Pons (tissue), 1 donor: ENCODE measurements around the gene PRAC1.

Experiments
- DNase-seq: peaks from one replicate; pipeline ENCODE4 v3.0.0-alpha.2; 2016; ENCODE audit warnings: low spot score

The PRAC1 gene

GRCh38 chr17:48722201-48722907, at the start of gene PRAC1:
Gene PRAC1 (minus strand): TSS chr17:48722518. CDS start chr17:48722392, 126 bp downstream.
- no peak for DNase-seq

- DNase-seq, result no peak
Measured at GRCh38 chr17:48770954-48771353, 48.6 kb upstream of the PRAC1 start.

- DNase-seq, result peak; percentile 28
Measured at GRCh38 chr17:48769009-48769675, 46.8 kb upstream of the PRAC1 start.

- DNase-seq, result no peak
Measured at GRCh38 chr17:48767263-48767774, 45.0 kb upstream of the PRAC1 start.

- no peak for DNase-seq
Measured at GRCh38 chr17:48761114-48761513, 38.8 kb upstream of the PRAC1 start.

- no peak for DNase-seq
Measured at GRCh38 chr17:48760411-48760810, 38.1 kb upstream of the PRAC1 start.

GRCh38 chr17:48759288-48759687, 37.0 kb upstream of the PRAC1 start:
- no peak for DNase-seq

- no peak for DNase-seq
Measured at GRCh38 chr17:48757524-48757961, 35.2 kb upstream of the PRAC1 start.

- peak; percentile 24 for DNase-seq
Measured at GRCh38 chr17:48756830-48757251, 34.5 kb upstream of the PRAC1 start.

- peak; percentile 6 for DNase-seq
Measured at GRCh38 chr17:48755356-48755755, 33.0 kb upstream of the PRAC1 start.

- DNase-seq, result no peak
Measured at GRCh38 chr17:48754500-48755261, 32.4 kb upstream of the PRAC1 start.

GRCh38 chr17:48753794-48754499, 31.6 kb upstream of the PRAC1 start:
- DNase-seq, result no peak

GRCh38 chr17:48752399-48753288, 30.3 kb upstream of the PRAC1 start:
- no peak for DNase-seq

- DNase-seq, result no peak
Measured at GRCh38 chr17:48751733-48752398, 29.5 kb upstream of the PRAC1 start.

- no peak for DNase-seq
Measured at GRCh38 chr17:48751172-48751571, 28.9 kb upstream of the PRAC1 start.

- DNase-seq, result no peak
Measured at GRCh38 chr17:48749621-48750553, 27.6 kb upstream of the PRAC1 start.

- DNase-seq, result no peak
Measured at GRCh38 chr17:48748718-48749566, 26.6 kb upstream of the PRAC1 start.
